ENCODE measurements around the gene MCRIP2. TPM values are rescaled to one million over a fixed set of nuclear protein-coding genes. Genes with fewer than 3 reads are reported as not detected.

Gene MCRIP2
- total and polyA plus RNA-seq, 2 experiments from 2014 or later, result 64.3 to 67.7 TPM

- no peaks in the 10 kb centered on the region; the same call in 1 of the 2 replicates for H3K4me1 ChIP-seq (ENCODE audit: insufficient read depth)
- H2AFZ ChIP-seq, result no peak overlapping the region
- no peak overlapping the region for H3K4me2 ChIP-seq
- H3K4me3 ChIP-seq, result no peak overlapping the region
- H3K27me3 Mint-ChIP-seq (ENCODE audit: insufficient read depth, low read depth, poor library complexity), result peaks cover 5% of the 10 kb centered on the region
- no peaks in the 10 kb centered on the region for H3K9me3 Mint-ChIP-seq
- H3K27ac ChIP-seq (ENCODE audit: low read depth), result no peak overlapping the region
- no peaks in the 10 kb centered on the region; the same call in 2 of the 3 replicates for H3K36me3 Mint-ChIP-seq (ENCODE audit: low read depth)
- H3K9me2 ChIP-seq (ENCODE audit: insufficient read depth), result no peaks in the 10 kb centered on the region
- TF ChIP-seq POLR2AphosphoS5 (IDR thresholded peaks at IDR 0.05; ENCODE audit: low read depth) (no peak), JUNB (IDR thresholded peaks at IDR 0.05; ENCODE audit: unreplicated experiment) (no peak), ETS1 (IDR thresholded peaks at IDR 0.05) (no peak), EZH2 (IDR thresholded peaks at IDR 0.05; ENCODE audit: low read depth, unreplicated experiment) (no peak), REST (IDR thresholded peaks at IDR 0.05; ENCODE audit: unreplicated experiment) (no peak), NANOG (IDR thresholded peaks at IDR 0.05; ENCODE audit: borderline replicate concordance) (no peak)
- H3K27ac Mint-ChIP-seq, result no peak overlapping the region
- no peaks in the 10 kb centered on the region for H4K20me1 ChIP-seq (replicated peaks; ENCODE audit: insufficient read depth)
- ATAC-seq (no peak), DNase-seq (ENCODE audit: low spot score) (no peak)
- no peak overlapping the region for H3K4me3 Mint-ChIP-seq
- no peaks in the 10 kb centered on the region for H3K27me3 ChIP-seq (ENCODE audit: insufficient read depth)
- peaks cover 11% of the 10 kb centered on the region; the same call in 1 of the 2 replicates for H3F3A ChIP-seq (replicated peaks; ENCODE audit: low read depth)
- no peaks in the 10 kb centered on the region for H3K36me3 ChIP-seq (ENCODE audit: insufficient read depth)
- H3K4me1 Mint-ChIP-seq, result no peaks in the 10 kb centered on the region
- no peaks in the 10 kb centered on the region for H3K79me2 ChIP-seq (replicated peaks; ENCODE audit: insufficient read depth)
Observed at GRCh38 chr16:651844-652243, 10.2 kb downstream of the MCRIP2 start.

- Histone ChIP-seq H3K27ac (ENCODE audit: low read depth) (no peak overlapping the region), H3K4me2 (no peak overlapping the region), H2AFZ (no peak overlapping the region), H4K20me1 (replicated peaks; ENCODE audit: insufficient read depth) (no peaks in the 10 kb centered on the region), H3K36me3 (ENCODE audit: insufficient read depth) (no peaks in the 10 kb centered on the region), H3K27me3 (ENCODE audit: insufficient read depth) (no peaks in the 10 kb centered on the region), H3K79me2 (replicated peaks; ENCODE audit: insufficient read depth) (no peaks in the 10 kb centered on the region), H3F3A (replicated peaks; ENCODE audit: low read depth) (peaks cover 11% of the 10 kb centered on the region; the same call in 1 of the 2 replicates), H3K9me2 (ENCODE audit: insufficient read depth) (no peaks in the 10 kb centered on the region), H3K4me1 (ENCODE audit: insufficient read depth) (no peaks in the 10 kb centered on the region; the same call in 1 of the 2 replicates), H3K4me3 (no peak overlapping the region)
- ATAC-seq (no peak), DNase-seq (ENCODE audit: low spot score) (no peak)
- H3K4me3 Mint-ChIP-seq, result no peak overlapping the region
- no peaks in the 10 kb centered on the region; the same call in 2 of the 3 replicates for H3K36me3 Mint-ChIP-seq (ENCODE audit: low read depth)
- no peaks in the 10 kb centered on the region for H3K9me3 Mint-ChIP-seq
- peaks cover 5% of the 10 kb centered on the region for H3K27me3 Mint-ChIP-seq (ENCODE audit: insufficient read depth, low read depth, poor library complexity)
- H3K4me1 Mint-ChIP-seq, result no peaks in the 10 kb centered on the region
- no peak for TF ChIP-seq ZNF331 (CRISPR knock-in tag; IDR thresholded peaks at IDR 0.05; ENCODE audit: low read depth)
- H3K27ac Mint-ChIP-seq, result no peak overlapping the region
Observed at GRCh38 chr16:652454-653305, 11.1 kb downstream of the MCRIP2 start.

All from GM23338 (cell line).